GM12874 (cell line): ENCODE data around the gene OASL.

ENCODE experiments used
- CTCF ChIP-seq: IDR thresholded peaks from 2 replicates; pipeline ENCODE4 v1.5.1; 2011; ENCODE audit warnings: low read depth, mild to moderate bottlenecking, control low read depth, low read length, moderate library complexity; ENCODE audit not compliant: insufficient read depth

The OASL gene

GRCh38 chr12:121080909-121081308 is 41.9 kb upstream of the OASL start:
- TF ChIP-seq CTCF: no peak

GRCh38 chr12:121079736-121080272 is 40.8 kb upstream of the OASL start:
- no peak for TF ChIP-seq CTCF

GRCh38 chr12:121072147-121072546 is 33.1 kb upstream of the OASL start:
- no peak for TF ChIP-seq CTCF

- no peak for TF ChIP-seq CTCF
Measured at GRCh38 chr12:121069206-121069605, 30.2 kb upstream of the OASL start.

- no peak for TF ChIP-seq CTCF
Measured at GRCh38 chr12:121065345-121065744, 26.3 kb upstream of the OASL start.

GRCh38 chr12:121064116-121064515 is 25.1 kb upstream of the OASL start:
- no peak for TF ChIP-seq CTCF

- no peak for TF ChIP-seq CTCF
Measured at GRCh38 chr12:121062391-121063045, 23.5 kb upstream of the OASL start.
